Upper lobe of right lung (tissue), 1 donor: ENCODE data around the gene NDUFB10. TPM values are rescaled to one million over a fixed set of nuclear protein-coding genes. Genes with fewer than 3 reads are reported as not detected.
A peak's percentile ranks its signal among the peaks of the same experiment; 100 is the strongest.

Experiments used
- ATAC-seq: fragments of 200-7000 bp; cut with Tn5 transposase; one replicate; pipeline ENCODE4 v1.9.1; 2020; ENCODE audit warnings: mild to moderate bottlenecking, moderate library complexity
- DNase-seq: peaks from one replicate; pipeline ENCODE4 v3.0.0-alpha.2; 2020
- H3K27ac ChIP-seq: fragments of 200-600 bp; one replicate; pipeline ENCODE4 v1.8.0; 2022
- H3K27me3 ChIP-seq: fragments of 200-600 bp; one replicate; pipeline ENCODE4 v1.8.0; 2022; ENCODE audit warnings: mild to moderate bottlenecking
- H3K36me3 ChIP-seq: fragments of 200-600 bp; one replicate; pipeline ENCODE4 v1.8.0; 2022
- H3K4me1 ChIP-seq: fragments of 200-600 bp; one replicate; pipeline ENCODE4 v1.8.0; 2022
- H3K4me3 ChIP-seq: fragments of 200-600 bp; one replicate; pipeline ENCODE4 v1.8.0; 2022; ENCODE audit warnings: mild to moderate bottlenecking
- H3K9me3 ChIP-seq: fragments of 200-600 bp; one replicate; pipeline ENCODE4 v1.8.0; 2022
- CTCF ChIP-seq: fragments of 200-600 bp; IDR thresholded peaks from one replicate; pipeline ENCODE4 v1.8.0; 2022; ENCODE audit warnings: antibody characterized with exemption
- intact Hi-C: fragments of 100-400 bp; cut with DNase I; formaldehyde crosslinking; loops from one replicate; pipeline ENCODE4 v1.11.0; 2022
- total RNA-seq: library from RNA; stranded (reverse); fragmentation: NEBNext Ultra II Directional; extraction: Animal tissue kit (Norgen Biotek cat#: 25700); gene quantifications from one replicate; pipeline ENCODE4 v1.2.1, GENCODE V29; 2021
- donor health status: DM: no; HTN: yes; CAD: no; lungs with severe emphysema.

NDUFB10 gene
- total RNA-seq, 1 donor from 2014 or later = 86.7 TPM

- ATAC-seq (peak; percentile 95), DNase-seq (peak; percentile 97)
- Histone ChIP-seq H3K4me1 (peaks cover 16% of the 10 kb centered on the region), H3K9me3 (no peaks in the 10 kb centered on the region), H3K36me3 (peaks cover 30% of the 10 kb centered on the region), H3K27ac (peak within 1 kb of the TSS; percentile 91), H3K4me3 (peak within 1 kb of the TSS; percentile 99), H3K27me3 (no peaks in the 10 kb centered on the region)
- TF ChIP-seq CTCF = no peak
- intact Hi-C loops = no loop called here
Observed at GRCh38 chr16:1971796-1972489, 12.6 kb downstream of the NDUFB10 start, which contains the start of gene TBL3. Gene TBL3 (plus strand): TSS chr16:1972053. CDS start chr16:1972165, 112 bp downstream.

- H3K27me3 ChIP-seq = no peaks in the 10 kb centered on the region
- H3K36me3 ChIP-seq = peaks cover 35% of the 10 kb centered on the region
- H3K27ac ChIP-seq = peak overlapping the region; percentile 91
- DNase-seq (peak; percentile 70), ATAC-seq (peak; percentile 4)
- peak overlapping the region; percentile 99 for H3K4me3 ChIP-seq
- H3K9me3 ChIP-seq = no peaks in the 10 kb centered on the region
- intact Hi-C loops = no loop called here
- no peak for TF ChIP-seq CTCF
- peaks cover 16% of the 10 kb centered on the region for H3K4me1 ChIP-seq
Observed at GRCh38 chr16:1972490-1972877, 13.1 kb downstream of the NDUFB10 start.

- H3K27me3 ChIP-seq = peaks cover 9% of the 10 kb centered on the region
- peaks cover 45% of the 10 kb centered on the region for H3K36me3 ChIP-seq
- intact Hi-C loops = no loop called here
- no peak for ATAC-seq
- TF ChIP-seq CTCF = no peak
- no peak overlapping the region for H3K27ac ChIP-seq
- H3K4me3 ChIP-seq = no peak overlapping the region
- H3K9me3 ChIP-seq = no peaks in the 10 kb centered on the region
- peaks cover 16% of the 10 kb centered on the region for H3K4me1 ChIP-seq
- DNase-seq = no peak
Observed at GRCh38 chr16:1973461-1974156, 14.3 kb downstream of the NDUFB10 start.

GRCh38 chr16:1974157-1975070 is 15.1 kb downstream of the NDUFB10 start:
- H3K36me3 ChIP-seq = peaks cover 45% of the 10 kb centered on the region
- peaks cover 17% of the 10 kb centered on the region for H3K27me3 ChIP-seq
- DNase-seq = no peak
- intact Hi-C loops = no loop called here
- no peak for ATAC-seq
- peaks cover 16% of the 10 kb centered on the region for H3K4me1 ChIP-seq
- H3K27ac ChIP-seq = no peak overlapping the region
- no peak overlapping the region for H3K4me3 ChIP-seq
- TF ChIP-seq CTCF = no peak
- no peaks in the 10 kb centered on the region for H3K9me3 ChIP-seq

DNA sequence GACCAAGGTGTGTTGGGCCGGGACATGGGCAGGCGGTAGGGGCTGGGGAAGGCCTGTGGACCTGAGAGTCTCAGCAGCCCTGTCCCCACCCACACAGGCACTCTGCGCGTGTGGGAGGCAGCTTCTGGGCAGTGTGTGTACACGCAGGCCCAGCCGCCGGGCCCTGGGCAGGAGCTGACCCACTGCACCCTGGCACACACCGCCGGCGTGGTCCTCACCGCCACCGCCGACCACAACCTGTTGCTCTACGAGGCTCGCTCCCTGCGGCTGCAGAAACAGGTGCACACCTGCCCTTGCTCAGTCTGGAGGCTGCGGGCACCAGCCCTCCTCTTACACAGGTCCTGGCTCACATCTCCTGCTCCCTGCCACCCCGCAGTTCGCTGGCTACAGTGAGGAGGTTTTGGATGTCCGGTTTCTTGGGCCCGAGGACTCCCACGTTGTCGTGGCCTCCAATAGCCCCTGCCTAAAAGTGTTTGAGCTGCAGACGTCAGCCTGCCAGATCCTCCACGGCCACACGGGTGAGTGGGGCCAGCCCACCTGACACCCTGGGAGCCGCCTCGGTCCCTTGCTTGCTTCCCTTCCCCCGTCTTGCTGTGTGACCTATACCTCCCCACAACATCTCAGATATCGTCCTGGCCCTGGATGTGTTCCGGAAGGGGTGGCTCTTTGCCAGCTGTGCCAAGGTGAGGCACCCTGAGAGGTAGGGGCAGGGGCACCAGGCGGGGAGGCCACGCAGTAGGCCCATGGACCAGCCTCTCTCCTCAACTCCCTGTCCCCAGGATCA is 16.3 kb downstream of the NDUFB10 start:
- Histone ChIP-seq H3K9me3 (no peaks in the 10 kb centered on the region), H3K36me3 (peaks cover 45% of the 10 kb centered on the region), H3K27ac (no peak overlapping the region), H3K4me1 (peaks cover 16% of the 10 kb centered on the region), H3K27me3 (peaks cover 25% of the 10 kb centered on the region), H3K4me3 (no peak overlapping the region)
- TF ChIP-seq CTCF = no peak
- ATAC-seq (no peak), DNase-seq (no peak)
- intact Hi-C loops = no loop called here
